DMS 273 (cell line): ENCODE results near the gene ATF2.
A peak's percentile ranks its signal among the peaks of the same experiment; 100 is the strongest.

Experiments
- DNase-seq: peaks from one replicate; lab custom pipeline; 2025; ENCODE audit not compliant: unreplicated experiment; lab: John Stamatoyannopoulos, UW

The ATF2 gene

GRCh38 chr2:175167792-175168563 is at the start of gene ATF2:
TSS of gene ATF2 (minus strand) at chr2:175168203. CDS start at chr2:175136443, 31,760 bp downstream.
- peak; percentile 100 for DNase-seq

- peak; percentile 98 for DNase-seq
These were observed 39.9 kb upstream of the ATF2 start for GRCh38 chr2:175207741-175208438.

- peak; percentile 30 for DNase-seq
These were observed 38.9 kb upstream of the ATF2 start for GRCh38 chr2:175206866-175207265.

GRCh38 chr2:175205523-175205922 is 37.5 kb upstream of the ATF2 start:
- DNase-seq: no peak

- peak; percentile 89 for DNase-seq
These were observed 35.9 kb upstream of the ATF2 start for GRCh38 chr2:175203621-175204496.

- peak; percentile 56 for DNase-seq
These were observed 27.0 kb upstream of the ATF2 start for GRCh38 chr2:175195012-175195411.

GRCh38 chr2:175188761-175189160 is 20.8 kb upstream of the ATF2 start:
- DNase-seq: no peak

GRCh38 chr2:175187378-175187777 is 19.4 kb upstream of the ATF2 start:
- peak; percentile 45 for DNase-seq

- no peak for DNase-seq
These were observed 15.7 kb upstream of the ATF2 start for GRCh38 chr2:175183674-175184073.

GRCh38 chr2:175181877-175182308 is 13.9 kb upstream of the ATF2 start:
- no peak for DNase-seq

- peak; percentile 98 for DNase-seq
These were observed 13.3 kb upstream of the ATF2 start, which contains the start of gene ATP5MC3 for GRCh38 chr2:175181104-175181876. TSS of gene ATP5MC3 (minus strand) at chr2:175181710. CDS start at chr2:175181393, 317 bp downstream.

- peak; percentile 65 for DNase-seq
These were observed 12.7 kb upstream of the ATF2 start for GRCh38 chr2:175180701-175181103.

- DNase-seq: no peak
These were observed 8.6 kb upstream of the ATF2 start for GRCh38 chr2:175176624-175177023.

- no peak for DNase-seq
These were observed 7.9 kb upstream of the ATF2 start for GRCh38 chr2:175175896-175176295.

- DNase-seq: peak; percentile 12
These were observed 7.3 kb upstream of the ATF2 start for GRCh38 chr2:175175320-175175719.

GRCh38 chr2:175170659-175171304 is 2.8 kb upstream of the ATF2 start:
- no peak for DNase-seq

GRCh38 chr2:175169191-175169590 is 1.2 kb upstream of the ATF2 start:
- no peak for DNase-seq

GRCh38 chr2:175168564-175168945 is 552 bp upstream of the ATF2 start:
- DNase-seq: no peak

- peak; percentile 81 for DNase-seq
These were observed 769 bp downstream of the ATF2 start for GRCh38 chr2:175167076-175167791.
